ENCODE measurements around the gene DHFR.

- TF ChIP-seq JUND (IDR thresholded peaks at IDR 0.05) (no peak), CHD2 (IDR thresholded peaks at IDR 0.05; ENCODE audit: low read length, partially characterized antibody) (no peak), CTCF (IDR thresholded peaks at IDR 0.05) (no peak), USF2 (IDR thresholded peaks at IDR 0.05; ENCODE audit: borderline replicate concordance, low read depth, low read length) (no peak), REST (IDR thresholded peaks at IDR 0.05; ENCODE audit: low read depth, low read length) (no peak), RAD21 (IDR thresholded peaks at IDR 0.05; ENCODE audit: low read length) (no peak), EZH2phosphoT487 (IDR thresholded peaks at IDR 0.05; ENCODE audit: borderline replicate concordance, low read depth) (no peak)
Measured at GRCh38 chr5:80629281-80629680, 25.5 kb downstream of the DHFR start.
